Embryonic facial prominence (tissue), 1 donor: ENCODE results near the gene LHX3.

Experiments used
- DNase-seq: peaks from one replicate; pipeline ENCODE4 v3.0.0-alpha.2; 2016; ENCODE audit errors: extremely low spot score

The LHX3 gene

DNA sequence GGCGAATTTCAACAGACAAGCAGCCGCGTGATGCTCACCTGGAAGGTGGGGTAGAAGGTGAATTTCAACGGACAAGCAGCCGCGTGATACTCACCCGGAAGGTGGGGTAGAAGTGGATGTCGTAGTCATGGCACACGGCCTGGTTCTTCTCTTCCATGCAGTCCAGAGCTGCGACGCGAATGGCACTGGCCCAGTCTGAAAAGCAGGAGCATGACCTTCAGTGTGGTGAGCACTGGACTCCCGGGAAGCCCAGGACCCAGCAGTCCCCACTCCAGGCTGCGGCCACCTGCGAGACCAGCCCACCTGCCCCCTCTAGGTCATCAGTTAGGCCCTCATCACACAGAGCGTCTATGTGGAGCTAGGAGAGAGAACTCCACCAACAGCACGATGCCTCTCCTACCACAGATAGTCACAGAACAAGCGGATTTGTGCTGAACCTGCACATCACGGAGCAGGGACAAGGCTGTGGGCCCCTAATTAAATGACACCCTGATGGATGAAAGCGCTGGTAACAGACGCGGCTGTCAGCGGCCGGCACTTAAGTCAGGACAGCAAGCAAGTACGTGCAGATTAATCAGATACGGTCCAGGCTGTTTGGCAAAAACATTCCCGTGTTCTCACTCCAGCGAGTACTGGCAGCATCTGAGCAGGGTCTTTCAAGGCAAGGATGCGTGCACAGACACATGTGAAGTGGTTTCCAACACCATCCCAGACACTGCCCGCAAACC, 21.9 kb upstream of the LHX3 start:
- no peak for DNase-seq

DNA sequence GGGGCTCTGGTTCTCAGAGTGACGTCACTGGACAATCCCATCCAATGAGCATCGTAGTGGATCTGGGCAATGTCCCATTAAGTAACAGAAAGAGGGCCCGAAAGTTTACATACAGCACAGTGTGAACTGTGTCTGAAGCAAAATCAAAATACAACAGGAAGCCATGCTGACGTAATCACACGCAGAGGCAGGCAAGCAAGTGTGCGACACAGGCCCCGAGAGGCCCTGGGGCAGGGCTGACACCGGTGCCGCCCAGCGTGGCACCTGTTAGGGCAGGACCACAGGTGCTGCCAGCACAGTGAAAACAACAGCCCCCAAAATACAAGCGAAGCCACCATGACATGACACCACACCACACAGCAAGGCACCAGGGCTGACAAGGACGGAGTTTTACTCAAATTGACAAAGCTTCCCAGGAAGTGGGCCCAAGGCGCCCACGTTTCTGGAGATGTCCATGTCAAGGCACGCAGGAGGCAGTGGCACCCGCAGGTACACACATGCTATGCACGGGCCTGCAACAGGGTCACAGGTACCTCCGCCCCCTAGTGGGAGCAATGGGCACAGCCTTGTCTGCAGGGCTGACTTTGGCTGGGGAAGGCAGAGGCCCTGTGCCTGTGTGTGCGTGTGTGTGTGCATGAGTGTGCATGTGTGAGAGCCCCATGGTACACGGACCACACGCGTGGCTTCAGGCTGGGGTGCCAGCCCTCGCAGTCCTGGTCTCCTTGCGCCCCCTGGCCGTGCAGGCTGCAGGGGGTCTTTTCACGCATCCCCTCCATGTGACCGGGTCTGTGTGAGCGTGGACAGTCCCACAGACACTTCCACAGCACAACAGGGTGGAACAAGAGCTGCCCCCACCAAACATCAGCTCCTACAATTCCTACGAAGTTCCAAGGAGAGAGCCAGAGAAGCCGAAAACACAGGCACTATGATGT, 21.1 kb upstream of the LHX3 start:
- no peak for DNase-seq

DNA sequence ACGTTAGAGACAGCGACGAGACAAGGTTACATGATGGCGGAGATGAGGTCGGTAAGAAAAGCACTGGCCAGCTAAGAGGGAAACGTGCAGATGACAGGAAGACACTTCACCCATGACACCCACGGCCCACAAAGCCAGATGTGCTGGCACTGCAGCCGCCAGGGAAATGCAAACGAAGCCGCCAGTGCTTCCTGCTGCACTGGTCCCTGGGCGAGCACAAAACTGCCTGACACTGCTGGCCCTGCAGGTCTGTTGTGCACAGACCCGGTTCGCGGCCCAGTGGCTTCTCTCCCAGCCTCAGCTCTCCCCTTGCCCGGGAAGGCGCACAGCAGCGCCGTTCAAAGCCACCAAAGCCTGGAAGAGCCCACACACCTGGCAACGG, 20.4 kb upstream of the LHX3 start:
- DNase-seq: no peak

DNA sequence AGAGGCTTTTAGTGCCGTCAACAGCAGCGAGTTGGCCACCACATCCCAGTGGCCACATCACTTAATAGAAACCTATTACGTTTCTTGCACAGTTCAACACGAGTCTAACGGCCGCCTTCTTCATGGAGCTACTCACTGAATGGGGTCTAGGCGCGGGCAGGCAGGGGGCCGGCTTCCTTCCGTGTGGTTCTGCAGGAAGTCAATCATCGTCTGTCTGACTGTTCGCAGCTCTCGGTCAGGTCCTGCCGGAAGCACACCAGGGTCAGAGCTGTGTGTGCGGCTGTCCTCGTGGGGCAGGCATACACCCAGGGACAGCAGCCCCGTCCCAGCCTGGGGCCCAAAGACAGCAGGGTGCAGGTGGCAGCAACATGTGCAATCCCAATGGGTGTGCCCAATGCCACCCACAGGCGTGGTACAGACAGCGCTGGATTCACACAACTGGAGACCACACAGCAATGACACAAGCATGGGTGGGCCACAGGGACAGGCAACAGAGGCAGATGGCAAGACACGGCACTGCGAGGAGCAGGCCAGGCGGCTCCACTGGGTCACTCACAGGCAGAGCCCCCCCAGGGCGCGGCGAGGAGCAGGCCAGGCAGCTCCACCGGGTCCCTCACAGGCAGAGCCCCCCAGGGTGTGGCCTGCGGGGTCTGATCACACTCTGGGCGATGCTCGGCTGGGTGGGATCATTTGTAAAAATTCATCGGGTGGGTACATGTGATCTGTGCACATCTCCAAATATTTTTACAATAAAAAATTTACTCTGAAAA, 19.1 kb upstream of the LHX3 start:
- DNase-seq: no peak

DNA sequence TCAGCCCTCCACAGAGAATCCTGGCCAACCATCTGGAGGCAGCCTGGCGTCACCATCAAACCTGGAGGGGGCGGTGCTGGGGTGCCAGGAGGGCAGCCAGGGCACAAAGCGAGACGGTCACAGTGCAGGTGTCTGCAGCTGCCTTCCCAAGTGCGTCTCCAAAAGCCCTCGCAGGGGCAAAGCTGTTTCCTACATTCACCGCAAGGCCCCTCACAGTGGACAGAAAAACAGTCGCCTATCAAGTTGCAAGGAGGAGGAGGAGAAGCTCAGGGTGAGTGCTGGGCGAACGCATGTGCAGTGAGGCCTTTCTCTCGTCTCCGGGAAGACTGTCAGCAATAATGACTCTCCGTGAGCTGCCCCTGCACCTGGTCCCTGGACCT, 18.0 kb upstream of the LHX3 start:
- no peak for DNase-seq

DNA sequence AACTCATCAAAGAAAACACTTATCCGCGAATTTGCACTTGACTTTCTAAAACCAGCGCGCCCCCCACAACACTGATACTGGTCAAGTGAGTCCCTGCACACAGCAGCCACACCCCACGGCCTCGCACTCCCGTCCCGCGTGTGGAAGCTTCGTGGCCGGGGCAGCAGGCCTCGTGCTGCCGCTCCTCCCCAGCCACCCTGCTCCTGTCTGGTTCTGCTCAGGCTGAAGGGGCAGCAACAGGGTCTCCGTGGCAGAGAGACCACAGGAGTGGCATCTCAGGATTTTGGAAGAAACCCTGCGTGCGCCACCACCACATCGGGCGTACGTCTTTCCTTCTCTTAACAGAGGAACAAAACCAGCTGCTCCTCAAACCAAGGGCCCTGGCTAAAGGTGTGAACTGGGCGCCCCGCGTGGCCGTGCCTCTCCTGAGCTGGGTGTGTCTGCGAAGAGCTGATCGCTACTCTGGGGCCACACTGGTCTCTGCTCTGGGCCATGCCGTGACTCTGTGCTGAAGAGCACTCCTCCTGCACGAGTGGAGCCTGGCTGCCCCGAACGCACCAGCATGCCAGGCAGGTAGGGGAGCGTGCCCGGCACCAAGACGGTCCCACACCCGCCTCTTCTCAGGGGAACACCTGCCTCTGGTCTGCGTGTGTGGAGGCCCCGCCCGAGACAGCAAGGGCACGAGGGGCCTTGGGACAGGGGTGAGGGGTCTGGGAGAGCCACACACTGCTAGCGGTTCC, 17.4 kb upstream of the LHX3 start:
- no peak for DNase-seq

DNA sequence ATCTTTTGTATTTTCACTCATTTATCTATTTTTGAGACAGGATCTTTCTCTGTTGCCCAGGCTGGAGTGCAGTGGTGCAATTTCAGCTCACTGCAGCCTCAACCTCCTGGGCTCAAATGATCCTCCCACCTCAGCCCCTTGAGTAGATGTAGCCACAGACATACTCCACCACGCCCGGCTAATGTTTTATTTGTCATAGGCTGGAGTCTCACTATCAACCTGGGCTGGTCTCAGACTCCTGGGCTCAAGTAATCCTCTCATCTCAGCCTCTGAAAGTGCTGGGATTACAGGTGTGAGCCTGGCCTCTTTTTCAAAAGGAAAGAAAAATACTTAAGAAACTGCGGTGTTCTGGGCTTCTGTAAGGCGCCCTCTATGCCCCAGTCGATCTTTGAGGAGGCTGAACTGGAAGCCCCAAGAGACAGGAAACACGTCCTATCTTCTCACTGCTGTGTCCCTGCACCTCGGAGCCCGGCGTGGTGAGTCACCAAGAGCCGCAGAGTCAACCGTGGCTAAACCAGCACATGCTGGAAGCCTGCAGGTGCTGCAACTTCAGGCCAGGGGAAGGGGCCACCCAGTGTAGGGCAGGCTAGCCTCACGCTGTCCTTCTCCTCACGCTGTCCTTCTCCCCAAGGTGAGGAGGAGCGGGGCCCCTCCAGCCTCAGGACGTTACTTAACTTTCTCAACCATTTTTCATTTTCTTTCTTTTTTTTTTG, 15.2 kb upstream of the LHX3 start:
- DNase-seq: no peak

DNA sequence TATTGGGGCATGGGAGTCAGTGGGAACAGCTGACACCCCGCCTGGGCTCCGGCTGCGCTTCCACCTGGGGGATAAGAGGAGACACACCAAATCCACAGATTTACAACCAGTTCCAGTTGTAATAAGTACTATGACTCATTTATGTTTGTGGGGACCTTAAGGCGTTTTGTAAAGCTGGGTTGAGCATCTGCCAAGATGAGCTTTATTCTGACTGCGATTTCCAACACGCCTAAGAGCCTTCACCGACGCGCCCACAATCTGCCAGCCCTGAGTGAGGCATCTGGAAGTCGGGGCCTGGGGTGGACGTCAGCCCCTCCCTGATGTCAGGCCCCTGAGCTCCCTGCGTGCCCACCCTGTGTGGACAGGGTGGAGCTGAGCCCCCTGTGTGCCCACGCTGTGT, 14.3 kb upstream of the LHX3 start:
- DNase-seq: no peak

DNA sequence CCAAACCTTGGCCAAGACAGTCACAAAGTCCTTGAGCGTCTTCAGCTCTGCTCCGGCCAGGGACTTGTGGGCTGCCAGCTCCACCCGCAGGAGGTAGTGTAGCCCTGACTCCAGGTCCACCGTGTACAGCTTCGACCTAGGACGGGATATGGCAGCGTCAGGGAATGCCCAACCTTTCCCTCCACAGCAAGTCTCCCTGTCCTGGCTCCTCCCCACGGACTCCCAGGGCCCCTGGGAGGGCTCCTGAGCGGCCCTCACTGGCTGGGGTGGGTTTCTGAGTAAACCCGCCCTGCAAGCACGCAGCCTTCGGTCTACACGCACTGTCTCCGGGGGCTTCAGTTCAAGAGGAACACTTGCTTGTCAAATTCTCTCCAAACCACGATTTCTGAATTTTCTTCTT, 13.7 kb upstream of the LHX3 start:
- no peak for DNase-seq

DNA sequence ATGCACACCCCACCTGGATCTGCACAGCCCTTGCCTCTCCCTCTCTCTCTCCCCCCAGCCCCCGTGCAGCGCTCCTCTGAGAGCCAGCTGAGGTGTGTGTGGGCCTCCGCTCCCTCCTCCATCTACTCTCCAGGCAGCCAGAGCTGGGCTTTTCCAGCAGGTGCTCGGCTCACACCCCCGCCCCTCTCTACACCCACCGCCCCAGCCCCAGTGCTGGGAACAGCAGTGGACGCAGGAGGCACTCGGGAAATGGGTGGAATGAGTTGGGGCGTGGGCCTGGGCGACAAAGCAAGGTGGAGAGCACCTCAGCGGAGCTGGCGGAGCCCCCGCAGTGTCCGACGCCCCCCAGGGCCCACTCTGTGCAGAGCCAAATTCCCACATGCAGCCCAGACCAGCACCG, 13.3 kb upstream of the LHX3 start:
- no peak for DNase-seq

DNA sequence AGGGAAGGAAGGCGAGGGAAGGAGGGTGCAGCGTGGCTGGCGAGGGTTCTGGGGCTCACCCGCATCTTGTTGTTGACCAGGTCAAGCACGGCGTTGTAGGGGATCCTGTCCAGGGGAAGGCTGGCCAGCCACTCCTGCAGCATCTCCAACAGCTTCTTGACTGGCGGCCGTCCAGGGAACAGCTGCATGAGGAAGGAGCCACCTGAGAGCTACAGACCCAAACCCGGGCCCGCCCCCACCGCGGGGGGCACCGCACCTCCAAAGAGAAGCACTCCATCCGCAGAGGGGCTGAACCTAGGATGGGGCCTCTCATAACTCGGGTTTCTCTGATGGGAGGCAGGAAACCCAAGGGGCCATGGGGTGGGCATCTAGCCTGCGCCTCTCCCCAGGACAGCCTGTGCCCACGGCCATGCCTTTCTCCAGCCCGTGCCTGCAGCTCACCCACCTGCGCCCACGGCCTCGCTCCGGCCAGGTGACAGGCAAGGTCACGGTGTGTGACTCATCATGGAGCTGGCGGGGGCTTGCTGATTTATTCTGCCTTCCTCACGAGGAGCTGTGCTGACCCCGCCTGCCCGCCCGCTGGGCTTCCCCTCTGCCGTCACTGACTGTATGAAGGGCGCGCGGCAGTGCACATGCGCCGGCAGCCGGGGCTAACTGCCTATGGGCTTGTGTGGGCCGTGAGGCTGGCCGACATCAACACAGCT, 11.8 kb upstream of the LHX3 start:
- no peak for DNase-seq

DNA sequence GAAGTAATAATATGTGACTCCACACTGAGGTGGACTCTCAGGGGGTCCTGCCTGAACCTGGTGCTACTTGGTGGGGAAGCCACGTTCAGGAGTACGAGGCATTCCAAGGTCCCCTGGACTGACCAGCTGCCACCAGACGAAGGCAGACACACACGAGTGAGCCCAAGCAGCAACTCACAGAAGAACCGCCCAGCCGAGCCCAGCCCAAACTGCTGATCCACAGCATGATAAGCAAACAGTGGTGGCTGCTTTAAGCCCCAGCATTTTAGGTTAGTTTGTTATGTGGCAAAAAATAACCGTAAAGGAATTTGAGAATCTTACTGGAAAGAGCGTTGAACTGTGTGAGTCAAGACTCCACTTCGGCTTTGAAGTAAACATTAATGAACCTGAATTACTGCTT, 8.8 kb upstream of the LHX3 start:
- no peak for DNase-seq

DNA sequence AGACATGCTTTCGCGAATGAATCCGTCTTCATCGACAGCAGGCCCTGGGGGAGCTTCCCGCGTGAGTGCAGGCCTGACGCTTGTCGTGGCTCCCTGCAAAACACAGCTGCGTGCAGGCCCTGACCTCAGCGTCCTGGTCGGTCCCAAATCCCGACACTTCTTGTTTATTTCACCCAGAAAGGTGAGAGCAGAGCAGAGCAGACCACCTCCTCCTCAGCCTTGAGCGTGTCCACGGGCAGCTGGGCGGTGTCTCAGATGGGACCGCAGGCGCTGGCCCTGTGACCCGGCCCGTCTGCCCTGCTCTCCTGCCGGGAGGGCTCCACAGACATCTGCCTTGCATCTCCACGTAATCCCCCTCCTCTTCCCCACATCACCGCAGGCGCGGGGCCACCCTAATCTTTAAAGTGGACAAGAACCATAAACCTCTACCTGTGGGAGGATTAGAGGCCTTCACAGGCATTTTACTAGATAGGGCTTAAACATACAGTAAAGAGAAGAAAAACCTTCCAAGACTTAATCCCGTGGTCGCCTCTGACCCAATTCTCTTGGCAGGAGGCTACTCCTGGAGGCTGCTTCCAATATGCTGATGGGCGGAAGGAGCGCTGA, 7.5 kb upstream of the LHX3 start:
- DNase-seq: no peak

DNA sequence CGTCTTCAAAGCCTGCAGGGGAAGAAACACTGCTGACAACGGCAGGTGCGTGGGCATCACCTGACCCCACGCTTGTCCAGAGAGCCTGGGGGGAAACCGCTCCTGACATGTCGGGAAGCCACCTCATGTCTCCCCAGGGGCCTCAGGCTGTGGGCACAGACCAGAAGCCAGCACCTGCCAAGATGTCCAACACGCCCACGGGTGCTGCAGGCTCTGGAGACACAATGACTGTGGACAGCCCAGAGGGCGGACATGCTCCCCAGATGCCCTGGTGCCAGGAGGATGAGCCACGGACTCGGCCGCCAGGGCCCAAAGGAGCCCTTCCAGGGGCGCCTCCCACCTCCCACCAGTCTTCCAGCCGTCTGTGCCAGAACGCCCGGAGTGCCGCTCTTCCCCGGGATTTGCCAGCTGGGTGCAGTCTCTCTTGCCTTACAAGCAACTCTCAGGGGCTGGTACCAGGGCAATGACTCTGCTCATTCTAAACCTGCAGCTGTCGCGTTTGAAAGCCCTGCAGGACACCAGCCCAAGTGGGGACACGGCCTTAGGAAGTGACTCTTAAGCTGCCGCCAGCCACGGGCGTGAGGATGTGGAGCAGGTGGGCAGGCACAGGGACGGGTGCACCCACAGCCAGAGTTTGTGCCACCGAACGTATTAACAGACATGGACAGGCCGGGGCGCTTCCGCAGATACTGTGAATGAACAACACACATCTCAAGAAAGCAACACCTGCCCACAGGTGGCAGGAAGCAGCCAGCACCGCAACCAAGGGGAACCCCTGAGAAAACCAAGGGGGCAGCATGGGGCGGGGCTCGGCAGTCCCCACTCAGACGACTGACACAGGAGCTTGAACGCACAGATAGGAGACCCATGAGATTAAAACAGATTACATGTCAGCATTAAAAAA, 6.8 kb upstream of the LHX3 start:
- no peak for DNase-seq

DNA sequence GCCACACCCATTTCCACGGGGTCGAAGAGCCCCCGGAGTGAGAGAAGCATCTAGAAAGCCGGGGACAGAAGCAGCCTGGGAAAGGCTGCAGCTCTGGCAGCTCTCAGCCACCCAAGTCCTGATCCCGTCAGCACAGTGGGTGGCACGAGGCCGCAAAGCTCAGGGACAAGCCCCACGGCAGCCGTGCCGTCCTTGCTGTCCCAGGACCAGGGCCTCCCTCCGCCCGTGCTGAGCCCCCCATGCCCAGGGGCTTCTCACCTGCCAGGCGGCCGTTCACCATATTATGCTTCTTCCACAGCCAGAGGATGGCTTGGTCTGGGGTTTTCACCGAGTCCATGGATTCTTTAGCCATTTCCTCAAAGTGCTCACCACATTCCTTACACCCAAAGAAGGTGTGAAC, 6.1 kb upstream of the LHX3 start:
- DNase-seq: no peak

DNA sequence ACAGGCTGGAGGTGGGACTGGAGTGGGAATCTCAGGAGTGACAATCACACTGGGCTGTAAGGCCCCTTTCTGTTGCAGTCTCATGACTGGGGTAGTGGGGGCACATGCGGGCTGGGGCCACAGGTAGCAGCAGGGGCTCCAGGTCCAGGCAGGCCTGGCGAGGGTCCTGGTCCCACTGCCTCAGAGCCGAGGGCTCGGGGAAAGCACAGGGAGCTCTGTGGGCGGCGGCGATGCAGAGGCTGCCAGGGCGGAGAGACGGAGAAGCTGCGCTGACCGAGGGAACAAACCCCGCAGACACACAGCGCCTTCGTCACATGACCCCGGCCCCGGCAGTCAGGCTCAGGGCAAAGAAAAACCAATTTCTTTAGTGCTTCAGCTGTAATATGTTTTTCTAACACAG, 5.3 kb upstream of the LHX3 start:
- DNase-seq: no peak

DNA sequence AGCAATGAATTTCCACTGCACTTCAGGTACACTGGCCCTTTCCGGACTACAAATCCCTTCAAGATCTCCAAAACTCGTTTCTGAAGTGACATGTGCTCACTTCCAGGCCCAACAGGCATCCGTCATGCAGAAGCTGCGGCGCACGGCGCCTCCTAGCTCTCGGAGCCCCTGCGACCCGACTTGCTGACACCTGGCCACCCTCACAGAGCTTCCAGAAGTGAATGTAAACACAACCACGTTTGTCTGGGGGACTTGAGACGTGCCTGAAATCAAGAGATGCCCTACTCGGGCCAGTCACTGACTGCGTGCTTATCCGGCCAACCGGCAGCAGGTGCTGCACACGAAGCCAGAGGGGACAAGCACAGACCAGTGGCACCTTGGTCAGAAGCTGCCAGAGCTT, 4.9 kb upstream of the LHX3 start:
- DNase-seq: no peak

DNA sequence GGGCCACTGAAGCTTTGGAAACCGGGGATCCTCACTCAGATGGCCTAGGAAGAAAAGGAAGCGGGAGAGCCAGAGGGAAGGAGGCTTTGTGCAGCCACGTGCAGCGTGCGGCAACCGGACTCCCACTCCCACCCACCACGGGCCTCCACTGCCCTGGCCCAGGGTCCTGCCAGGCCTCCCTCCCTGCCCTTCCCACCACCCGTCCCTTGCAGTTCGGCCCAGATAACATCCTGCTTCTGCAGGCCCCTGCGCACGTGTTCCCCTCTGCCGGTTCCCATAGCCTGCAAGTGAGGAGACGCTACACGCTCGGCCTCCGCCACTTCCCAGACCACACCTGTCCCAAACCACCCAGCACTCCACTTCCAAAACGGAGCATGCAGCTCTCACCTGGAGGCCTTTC, 4.3 kb upstream of the LHX3 start:
- DNase-seq: no peak

DNA sequence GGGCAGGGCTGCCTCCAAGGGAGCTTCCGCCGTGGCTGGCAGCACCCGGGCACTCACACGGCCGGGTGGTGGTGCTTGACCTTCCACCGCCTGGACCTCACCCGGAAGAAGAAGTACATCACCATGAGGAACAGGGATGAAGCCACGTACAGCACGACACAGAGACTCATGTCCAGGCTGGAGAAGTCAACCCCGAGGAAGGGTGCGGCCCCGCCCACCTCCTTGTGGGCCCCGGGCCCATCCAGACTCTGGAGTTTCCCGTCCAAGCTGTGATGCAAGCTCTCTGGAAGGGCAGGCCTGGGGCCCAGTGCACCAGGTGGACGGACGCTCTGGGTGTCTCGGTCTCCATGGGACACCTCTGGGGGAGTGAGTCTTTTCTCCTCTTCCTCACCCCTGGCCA, 3.7 kb upstream of the LHX3 start:
- no peak for DNase-seq
